Endothelial cell of umbilical vein (primary cell): ENCODE measurements around the gene C3orf20.

Experiments used
- CTCF ChIP-seq, 2 donors: IDR thresholded peaks; 1 replicate in 1 of 2; 2 replicates in 1 of 2; pipeline ENCODE4 v1.5.1; 2011; ENCODE audit warnings: low read length in 2 of 2, mild to moderate bottlenecking in 2 of 2, moderate library complexity in 2 of 2, control low read depth in 1 of 2, inconsistent platforms in 1 of 2, low read depth in 1 of 2; ENCODE audit not compliant: insufficient read depth in 1 of 2; ENCODE audit errors: extremely low read depth in 1 of 2
- EZH2 ChIP-seq: IDR thresholded peaks from 2 replicates; pipeline ENCODE4 v1.6.1; 2012; ENCODE audit warnings: borderline replicate concordance, low read depth, mild to moderate bottlenecking, moderate library complexity, low read length, inconsistent platforms; ENCODE audit not compliant: severe bottlenecking
- JUN ChIP-seq: IDR thresholded peaks from 2 replicates; pipeline ENCODE4 v1.6.1; 2011; ENCODE audit warnings: borderline replicate concordance, low read depth; ENCODE audit not compliant: insufficient read length, insufficient read depth
- POLR2A ChIP-seq: IDR thresholded peaks from 2 replicates; pipeline ENCODE4 v1.6.1; 2012; ENCODE audit warnings: low read depth, mild to moderate bottlenecking, control low read depth, low read length
- POLR2AphosphoS5 ChIP-seq: IDR thresholded peaks from 2 replicates; pipeline ENCODE4 v1.6.1; 2012; ENCODE audit warnings: low read depth, mild to moderate bottlenecking, control low read depth, low read length, moderate library complexity; ENCODE audit not compliant: insufficient read depth

GRCh38 chr3:14740983-14741382 is 66.0 kb downstream of the C3orf20 start:
- TF ChIP-seq POLR2A (no peak), EZH2 (no peak), JUN (no peak), CTCF (IDR thresholded peaks at IDR 0.05; ENCODE audit: extremely low read depth in 1 of 2, insufficient read depth in 1 of 2, low read depth in 1 of 2, low read length in 2 of 2) (no peak), POLR2AphosphoS5 (no peak)
